Adipocyte (in vitro differentiated cells): ENCODE measurements around the gene TGFB1I1.

Experiments
- DNase-seq: peaks from one replicate; pipeline ENCODE4 v3.0.0-alpha.2; 2015; ENCODE audit warnings: low read depth
- H3K27me3 ChIP-seq: replicated peaks from 2 replicates; pipeline ENCODE4 v1.7.0; 2013; ENCODE audit warnings: mild to moderate bottlenecking, low read length, moderate library complexity; ENCODE audit not compliant: control insufficient read depth, insufficient read depth
- H3K36me3 ChIP-seq: 2 replicates; pipeline ENCODE4 v1.7.0; 2013; ENCODE audit warnings: low read length, mild to moderate bottlenecking, moderate library complexity; ENCODE audit not compliant: control insufficient read depth, insufficient read depth, severe bottlenecking
- H3K4me1 ChIP-seq: 2 replicates; pipeline ENCODE4 v1.7.0; 2013; ENCODE audit warnings: mild to moderate bottlenecking, low read length, moderate library complexity; ENCODE audit not compliant: control insufficient read depth, insufficient read depth
- H3K4me3 ChIP-seq: 2 replicates; pipeline ENCODE4 v1.7.0; 2013; ENCODE audit warnings: mild to moderate bottlenecking, low read length, moderate library complexity
- H3K9ac ChIP-seq: 2 replicates; pipeline ENCODE4 v1.7.0; 2013; ENCODE audit warnings: mild to moderate bottlenecking, low read length, moderate library complexity
- H3K9me3 ChIP-seq: 2 replicates; pipeline ENCODE4 v1.7.0; 2013; ENCODE audit warnings: mild to moderate bottlenecking, low read length, moderate library complexity; ENCODE audit not compliant: control insufficient read depth

TGFB1I1 gene

DNA sequence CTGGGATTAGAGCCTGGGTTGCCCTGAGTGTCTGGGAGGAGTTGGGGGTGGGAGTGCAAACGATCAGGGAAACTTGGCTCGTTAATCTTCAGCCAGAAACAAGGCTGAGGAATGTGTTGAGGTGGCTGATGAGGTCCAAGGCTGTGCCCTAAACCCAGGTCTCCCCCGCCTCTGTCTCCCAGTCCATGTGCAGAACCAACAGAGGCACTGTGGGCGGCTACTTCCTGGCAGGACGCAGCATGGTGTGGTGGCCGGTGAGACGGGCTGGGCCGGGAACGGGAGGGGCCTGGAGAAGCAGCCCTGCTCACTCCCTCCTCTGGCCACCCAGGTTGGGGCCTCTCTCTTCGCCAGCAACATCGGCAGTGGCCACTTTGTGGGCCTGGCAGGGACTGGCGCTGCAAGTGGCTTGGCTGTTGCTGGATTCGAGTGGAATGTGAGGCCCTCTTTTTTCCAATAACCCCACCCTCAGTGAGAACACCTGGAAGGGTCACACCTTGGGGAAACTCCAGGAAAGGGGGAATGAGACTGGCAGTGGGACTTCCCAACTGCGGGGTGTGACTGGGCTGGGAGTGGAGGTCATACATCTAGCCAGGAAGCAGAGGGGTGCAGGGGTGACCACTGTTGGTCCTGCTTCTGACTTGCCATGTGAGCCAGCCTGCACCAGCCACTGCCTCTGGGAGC, 12.7 kb downstream of the TGFB1I1 start:
- no peak overlapping the region for H3K9ac ChIP-seq
- H3K9me3 ChIP-seq: no peaks in the 10 kb centered on the region
- H3K36me3 ChIP-seq: no peaks in the 10 kb centered on the region
- H3K27me3 ChIP-seq: peaks cover 41% of the 10 kb centered on the region
- no peak for DNase-seq
- H3K4me1 ChIP-seq: peaks cover 13% of the 10 kb centered on the region
- H3K4me3 ChIP-seq: no peak overlapping the region

DNA sequence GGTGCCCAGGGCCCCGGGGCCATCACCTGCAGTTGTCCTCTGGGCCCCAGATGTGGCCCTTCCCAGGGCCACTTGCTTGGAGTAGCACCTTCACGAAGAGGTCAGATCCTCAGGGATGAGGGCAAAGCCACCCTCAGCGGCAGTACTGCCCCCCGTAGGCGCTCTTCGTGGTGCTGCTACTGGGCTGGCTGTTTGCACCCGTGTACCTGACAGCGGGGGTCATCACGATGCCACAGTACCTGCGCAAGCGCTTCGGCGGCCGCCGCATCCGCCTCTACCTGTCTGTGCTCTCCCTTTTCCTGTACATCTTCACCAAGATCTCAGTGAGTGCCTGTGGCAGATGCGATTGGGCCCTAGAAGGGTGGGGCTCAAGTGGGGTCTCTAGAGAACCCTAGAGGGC, 13.6 kb downstream of the TGFB1I1 start:
- peaks cover 8% of the 10 kb centered on the region for H3K36me3 ChIP-seq
- H3K4me1 ChIP-seq: peaks cover 13% of the 10 kb centered on the region
- no peak overlapping the region for H3K9ac ChIP-seq
- H3K9me3 ChIP-seq: no peaks in the 10 kb centered on the region
- no peak for DNase-seq
- peaks cover 41% of the 10 kb centered on the region for H3K27me3 ChIP-seq
- no peak overlapping the region for H3K4me3 ChIP-seq

DNA sequence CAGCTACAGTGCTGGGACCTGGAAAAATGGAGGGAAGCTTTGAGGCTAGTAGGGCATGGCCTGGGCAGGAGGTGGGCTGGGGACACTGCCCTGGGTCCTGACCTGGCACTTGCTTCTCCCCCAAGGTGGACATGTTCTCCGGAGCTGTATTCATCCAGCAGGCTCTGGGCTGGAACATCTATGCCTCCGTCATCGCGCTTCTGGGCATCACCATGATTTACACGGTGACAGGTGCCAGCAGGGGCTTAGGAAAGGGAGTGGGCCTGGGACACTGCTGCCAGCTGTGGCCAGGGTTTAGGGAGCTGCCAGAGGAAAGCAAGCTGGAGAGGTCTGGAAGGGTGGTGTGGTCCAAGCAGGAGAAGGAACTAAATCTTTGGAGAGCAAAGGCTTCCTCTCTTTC, 14.1 kb downstream of the TGFB1I1 start:
- Histone ChIP-seq H3K4me3 (no peak overlapping the region), H3K4me1 (peaks cover 13% of the 10 kb centered on the region), H3K36me3 (peaks cover 10% of the 10 kb centered on the region), H3K9me3 (no peaks in the 10 kb centered on the region), H3K9ac (no peak overlapping the region), H3K27me3 (peaks cover 36% of the 10 kb centered on the region)
- DNase-seq: no peak

DNA sequence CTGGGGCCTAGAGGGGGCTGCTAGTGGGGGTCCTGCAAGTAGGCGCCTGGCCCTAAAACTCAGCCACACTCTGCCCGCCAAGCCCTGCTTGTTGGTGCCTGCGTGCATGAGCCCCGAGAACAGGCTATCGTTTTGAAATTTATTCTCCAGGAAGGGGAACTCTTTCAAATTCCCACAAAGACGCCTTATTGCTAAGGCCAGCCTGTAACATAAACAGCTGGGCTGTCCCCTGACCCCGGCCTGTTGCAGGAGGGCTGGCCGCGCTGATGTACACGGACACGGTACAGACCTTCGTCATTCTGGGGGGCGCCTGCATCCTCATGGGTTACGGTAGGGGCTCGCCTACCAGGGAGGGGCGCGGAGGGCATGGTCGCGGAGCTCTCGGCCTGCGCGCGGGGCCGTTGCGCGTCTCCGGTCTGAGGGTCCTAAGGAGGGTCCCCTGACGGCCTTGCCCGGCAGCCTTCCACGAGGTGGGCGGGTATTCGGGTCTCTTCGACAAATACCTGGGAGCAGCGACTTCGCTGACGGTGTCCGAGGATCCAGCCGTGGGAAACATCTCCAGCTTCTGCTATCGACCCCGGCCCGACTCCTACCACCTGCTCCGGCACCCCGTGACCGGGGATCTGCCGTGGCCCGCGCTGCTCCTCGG, 15.2 kb downstream of the TGFB1I1 start:
- Histone ChIP-seq H3K9me3 (no peaks in the 10 kb centered on the region), H3K9ac (no peak overlapping the region), H3K36me3 (peaks cover 16% of the 10 kb centered on the region), H3K27me3 (peaks cover 33% of the 10 kb centered on the region), H3K4me1 (peaks cover 13% of the 10 kb centered on the region), H3K4me3 (peak overlapping the region; percentile 78)
- no peak for DNase-seq

DNA sequence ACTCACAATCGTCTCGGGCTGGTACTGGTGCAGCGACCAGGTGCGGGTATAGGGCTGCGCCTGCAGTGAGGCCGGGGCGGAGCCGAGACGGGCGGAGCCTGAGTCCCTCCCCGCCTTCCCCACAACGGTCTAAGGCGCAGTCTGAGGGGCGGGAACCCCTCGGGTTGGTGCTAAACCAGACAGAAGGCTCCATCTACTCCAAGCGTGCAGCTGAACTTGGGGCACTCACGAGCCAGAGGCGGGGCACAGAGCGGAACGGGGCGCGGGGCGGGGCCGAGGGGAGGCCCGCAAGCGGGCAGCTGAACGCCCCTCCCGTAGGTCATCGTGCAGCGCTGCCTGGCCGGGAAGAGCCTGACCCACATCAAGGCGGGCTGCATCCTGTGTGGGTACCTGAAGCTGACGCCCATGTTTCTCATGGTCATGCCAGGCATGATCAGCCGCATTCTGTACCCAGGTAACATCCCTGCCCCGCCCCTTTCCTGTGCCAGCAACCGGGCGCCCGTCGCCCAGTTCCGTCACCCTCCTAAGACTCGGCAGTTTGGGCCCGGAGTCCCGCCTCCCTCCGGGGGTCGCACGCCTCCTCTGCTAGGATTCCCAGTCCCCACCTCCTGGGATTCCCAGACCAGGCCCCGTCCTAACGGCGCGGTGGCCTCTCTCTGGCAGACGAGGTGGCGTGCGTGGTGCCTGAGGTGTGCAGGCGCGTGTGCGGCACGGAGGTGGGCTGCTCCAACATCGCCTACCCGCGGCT, 15.9 kb downstream of the TGFB1I1 start:
- Histone ChIP-seq H3K9me3 (no peaks in the 10 kb centered on the region), H3K9ac (peak overlapping the region; percentile 20), H3K27me3 (peaks cover 32% of the 10 kb centered on the region), H3K4me3 (peak overlapping the region; percentile 78), H3K36me3 (peaks cover 22% of the 10 kb centered on the region), H3K4me1 (peaks cover 13% of the 10 kb centered on the region)
- peak; percentile 56 for DNase-seq

DNA sequence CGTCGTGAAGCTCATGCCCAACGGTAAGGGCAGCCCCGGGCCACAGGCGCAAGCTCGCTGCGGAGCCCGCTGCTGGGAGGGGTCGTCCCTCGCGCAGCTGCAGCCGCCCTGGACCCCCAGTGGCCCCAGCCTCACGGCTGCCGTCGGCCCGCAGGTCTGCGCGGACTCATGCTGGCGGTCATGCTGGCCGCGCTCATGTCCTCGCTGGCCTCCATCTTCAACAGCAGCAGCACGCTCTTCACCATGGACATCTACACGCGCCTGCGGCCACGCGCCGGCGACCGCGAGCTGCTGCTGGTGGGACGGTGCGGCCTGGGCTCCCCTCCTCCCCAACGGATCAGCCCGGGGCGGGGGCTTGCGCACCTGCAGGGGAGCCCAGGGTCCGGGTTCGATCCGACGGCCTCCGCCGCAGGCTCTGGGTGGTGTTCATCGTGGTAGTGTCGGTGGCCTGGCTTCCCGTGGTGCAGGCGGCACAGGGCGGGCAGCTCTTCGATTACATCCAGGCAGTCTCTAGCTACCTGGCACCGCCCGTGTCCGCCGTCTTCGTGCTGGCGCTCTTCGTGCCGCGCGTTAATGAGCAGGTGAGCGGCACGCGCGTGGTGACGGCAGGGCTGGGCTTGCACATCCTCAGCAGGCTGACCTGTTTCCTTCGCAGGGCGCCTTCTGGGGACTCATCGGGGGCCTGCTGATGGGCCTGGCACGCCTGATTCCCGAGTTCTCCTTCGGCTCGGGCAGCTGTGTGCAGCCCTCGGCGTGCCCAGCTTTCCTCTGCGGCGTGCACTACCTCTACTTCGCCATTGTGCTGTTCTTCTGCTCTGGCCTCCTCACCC, 16.7 kb downstream of the TGFB1I1 start:
- Histone ChIP-seq H3K9me3 (no peaks in the 10 kb centered on the region), H3K36me3 (peaks cover 29% of the 10 kb centered on the region), H3K4me3 (peak overlapping the region; percentile 78), H3K27me3 (peaks cover 29% of the 10 kb centered on the region), H3K9ac (peak overlapping the region; percentile 20), H3K4me1 (peaks cover 13% of the 10 kb centered on the region)
- peak; percentile 22 for DNase-seq

DNA sequence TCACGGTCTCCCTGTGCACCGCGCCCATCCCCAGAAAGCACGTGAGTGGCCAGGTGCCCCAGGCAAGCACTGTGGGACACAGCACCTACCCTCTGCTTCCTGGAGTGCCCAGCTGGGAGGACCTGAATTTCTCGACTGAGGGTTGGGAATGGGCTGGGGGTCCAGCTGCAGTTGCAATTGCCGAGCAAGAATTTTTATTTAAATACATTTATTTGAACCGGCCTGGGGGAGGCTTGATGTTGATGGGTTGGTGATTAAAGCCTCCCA, 17.3 kb downstream of the TGFB1I1 start:
- peaks cover 13% of the 10 kb centered on the region for H3K4me1 ChIP-seq
- H3K9ac ChIP-seq: no peak overlapping the region
- no peak overlapping the region for H3K4me3 ChIP-seq
- H3K36me3 ChIP-seq: peaks cover 34% of the 10 kb centered on the region
- H3K9me3 ChIP-seq: no peaks in the 10 kb centered on the region
- peaks cover 29% of the 10 kb centered on the region for H3K27me3 ChIP-seq
- no peak for DNase-seq

DNA sequence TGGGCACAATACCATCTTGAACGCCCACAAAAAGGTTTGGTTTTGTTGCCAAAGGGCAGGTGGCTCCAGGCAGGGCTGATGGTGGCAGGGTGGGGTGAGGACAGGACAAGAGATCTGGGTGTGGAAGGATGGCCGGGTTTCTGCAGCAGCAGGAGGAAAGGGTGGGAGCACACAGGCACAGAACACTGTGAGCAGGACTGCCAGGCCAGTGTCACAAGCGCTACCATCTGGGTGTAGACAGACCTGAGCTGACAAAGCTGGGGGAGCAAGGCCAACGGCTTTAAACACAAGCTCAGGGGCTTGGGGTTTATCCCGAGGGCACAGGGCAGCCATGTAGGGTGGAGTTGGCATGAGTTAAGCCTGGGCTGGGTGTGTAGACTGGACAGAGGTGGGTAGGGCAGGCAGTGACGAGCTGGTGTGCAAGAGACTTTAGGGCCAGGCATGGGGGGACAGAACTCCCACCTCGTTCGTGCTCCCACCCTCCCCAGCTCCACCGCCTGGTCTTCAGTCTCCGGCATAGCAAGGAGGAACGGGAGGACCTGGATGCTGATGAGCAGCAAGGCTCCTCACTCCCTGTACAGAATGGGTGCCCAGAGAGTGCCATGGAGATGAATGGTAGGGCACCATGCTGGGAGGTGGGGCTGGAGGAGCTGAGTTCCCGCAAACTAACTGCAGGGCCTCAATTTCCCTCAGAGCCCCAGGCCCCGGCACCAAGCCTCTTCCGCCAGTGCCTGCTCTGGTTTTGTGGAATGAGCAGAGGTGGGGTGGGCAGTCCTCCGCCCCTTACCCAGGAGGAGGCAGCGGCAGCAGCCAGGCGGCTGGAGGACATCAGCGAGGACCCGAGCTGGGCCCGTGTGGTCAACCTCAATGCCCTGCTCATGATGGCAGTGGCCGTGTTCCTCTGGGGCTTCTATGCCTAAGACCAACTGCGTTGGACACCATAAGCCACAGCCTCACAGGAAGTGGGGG, 17.9 kb downstream of the TGFB1I1 start:
- Histone ChIP-seq H3K4me1 (peaks cover 13% of the 10 kb centered on the region), H3K9me3 (no peaks in the 10 kb centered on the region), H3K9ac (no peak overlapping the region), H3K27me3 (peaks cover 26% of the 10 kb centered on the region), H3K36me3 (peaks cover 34% of the 10 kb centered on the region), H3K4me3 (no peak overlapping the region)
- DNase-seq: no peak

DNA sequence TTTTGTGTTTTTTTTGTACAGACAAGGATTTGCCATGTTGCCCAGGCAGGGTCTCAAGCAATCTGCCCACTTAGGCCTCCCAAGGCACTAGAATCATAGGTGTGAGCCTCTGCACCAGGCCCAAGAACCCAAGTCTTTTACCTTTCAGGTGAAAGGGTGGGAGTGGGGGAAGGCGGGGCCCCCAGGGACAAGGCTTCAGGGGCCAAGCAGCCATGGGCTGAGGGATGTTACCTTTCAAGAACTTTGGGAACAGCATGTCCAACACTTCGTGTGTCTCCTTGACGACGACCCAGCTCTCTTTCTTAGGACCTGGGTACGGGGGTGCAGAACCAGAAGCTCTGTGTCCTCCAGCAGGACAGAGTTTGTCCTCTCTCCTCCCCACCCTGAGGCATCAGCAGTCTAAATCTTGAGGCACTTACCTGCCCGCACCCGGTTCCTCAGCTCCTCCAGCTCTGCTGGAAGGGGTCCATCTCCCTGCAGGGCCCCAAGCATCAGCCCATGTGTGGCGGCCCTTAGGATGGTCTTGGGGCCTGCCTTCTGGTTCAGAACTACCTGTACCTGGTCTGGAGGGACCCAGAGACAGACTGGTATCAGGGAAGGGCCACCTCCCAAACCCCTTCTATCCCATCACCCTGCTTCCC, 19.9 kb downstream of the TGFB1I1 start:
- peaks cover 11% of the 10 kb centered on the region for H3K27me3 ChIP-seq
- H3K9ac ChIP-seq: no peak overlapping the region
- H3K4me3 ChIP-seq: no peak overlapping the region
- peaks cover 54% of the 10 kb centered on the region for H3K36me3 ChIP-seq
- DNase-seq: no peak
- peaks cover 13% of the 10 kb centered on the region for H3K4me1 ChIP-seq
- no peaks in the 10 kb centered on the region for H3K9me3 ChIP-seq

DNA sequence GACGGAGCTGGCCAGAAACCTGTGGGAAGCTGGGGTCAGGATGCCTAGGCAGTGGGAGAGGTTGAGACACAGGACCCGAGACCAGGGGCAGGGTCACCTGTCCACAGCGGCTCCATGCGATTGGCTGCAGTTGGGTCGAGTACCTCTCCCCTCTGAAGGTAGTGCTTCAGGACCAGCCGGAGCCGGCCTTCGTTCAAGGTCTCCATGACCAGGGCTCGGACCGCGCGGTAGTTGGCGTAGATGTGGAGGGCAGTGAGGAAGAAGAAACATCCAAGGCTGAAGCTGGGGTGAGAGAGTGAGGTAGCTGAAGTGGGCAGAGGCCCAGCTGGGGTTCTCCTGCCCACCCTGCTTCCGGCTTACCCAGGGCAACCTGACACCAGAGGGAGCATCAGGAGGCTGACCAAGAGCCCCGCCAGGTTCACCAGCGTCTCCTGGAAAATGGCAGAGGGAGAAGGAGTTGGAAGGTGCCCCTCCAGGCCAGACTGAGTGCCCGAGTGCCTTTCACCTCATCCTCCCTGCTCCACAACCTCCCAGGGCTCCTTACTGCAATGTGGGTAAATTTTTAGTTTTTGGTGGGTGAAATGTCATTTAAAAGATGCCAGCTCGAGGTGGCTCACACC, 21.7 kb downstream of the TGFB1I1 start:
- no peaks in the 10 kb centered on the region for H3K27me3 ChIP-seq
- peaks cover 1% of the 10 kb centered on the region for H3K4me1 ChIP-seq
- no peak overlapping the region for H3K9ac ChIP-seq
- H3K4me3 ChIP-seq: no peak overlapping the region
- no peak for DNase-seq
- H3K36me3 ChIP-seq: peaks cover 69% of the 10 kb centered on the region
- no peaks in the 10 kb centered on the region for H3K9me3 ChIP-seq
